Hippocampal formation (tissue), 2 donors: ENCODE data around the gene ITGA11.
A peak's percentile ranks its signal among the peaks of the same experiment; 100 is the strongest.

Source experiments
- DNase-seq, 2 donors: peaks; one replicate each; lab custom pipeline; 2025; lab: John Stamatoyannopoulos, UW

Gene ITGA11

GRCh38 chr15:68265674-68266073 is 166.3 kb downstream of the ITGA11 start:
- DNase-seq: no peak

- no peak for DNase-seq
Observed at GRCh38 chr15:68265081-68265480, 166.9 kb downstream of the ITGA11 start.

- DNase-seq: no peak
Observed at GRCh38 chr15:68264282-68264681, 167.7 kb downstream of the ITGA11 start.

- DNase-seq: no peak
Observed at GRCh38 chr15:68262514-68263356, 169.2 kb downstream of the ITGA11 start.

GRCh38 chr15:68261980-68262379 is 170.0 kb downstream of the ITGA11 start:
- no peak for DNase-seq

GRCh38 chr15:68261241-68261640 is 170.7 kb downstream of the ITGA11 start:
- DNase-seq: no peak

GRCh38 chr15:68259883-68260282 is 172.1 kb downstream of the ITGA11 start:
- DNase-seq: no peak

GRCh38 chr15:68258692-68259091 is 173.3 kb downstream of the ITGA11 start:
- DNase-seq: no peak

- DNase-seq: peak; percentile 87
Observed at GRCh38 chr15:68256675-68257450, 175.1 kb downstream of the ITGA11 start.

- DNase-seq: peak in 1 of 2 donors; percentile 87
Observed at GRCh38 chr15:68252925-68253534, 178.9 kb downstream of the ITGA11 start.

- no peak for DNase-seq
Observed at GRCh38 chr15:68249058-68249713, 182.8 kb downstream of the ITGA11 start.
